ENCODE results near the gene DLX2.

- no peak for TF ChIP-seq CTCF (IDR thresholded peaks at IDR 0.05)
- no peak for TF ChIP-seq REST (IDR thresholded peaks at IDR 0.05; ENCODE audit: insufficient read depth in 1 of 2, low read depth in 2 of 2, low read length in 1 of 2)
Observed at GRCh38 chr2:172079838-172080640, 22.7 kb downstream of the DLX2 start.
